A549 treated with AZD2906 at 1 μM for 4 hours (cell line): ENCODE results near the gene ZDHHC11. TPM values are rescaled to one million over a fixed set of nuclear protein-coding genes. Genes with fewer than 3 reads are reported as not detected.

ENCODE experiments used
- total RNA-seq: library from RNA; stranded (reverse); fragments of 200-300 nt; extraction: Qiagen RNA extraction; gene quantifications from 5 replicates; pipeline ENCODE4 v1.2.3, GENCODE V29; 2022

ZDHHC11 gene
- total RNA-seq = 13.3 to 16.9 TPM (median 15.8 TPM) in 5 replicates

GRCh38 chr5:850511-851006, at the start of gene ZDHHC11:
Gene ZDHHC11, minus strand, starts transcription at chr5:850986. Its CDS starts 384 bp downstream, at chr5:850602.

GRCh38 chr5:892394-893136, 41.8 kb upstream of the ZDHHC11 start, which contains the start of the genes BRD9 and TRIP13:
Gene BRD9, minus strand, starts transcription at chr5:892801. Its CDS starts 144 bp downstream, at chr5:892657.
Gene TRIP13, plus strand, starts transcription at chr5:892884. Its CDS starts 115 bp downstream, at chr5:892999.

GRCh38 chr5:784428-785177, 66.2 kb downstream of the ZDHHC11 start, which contains the start of gene ZDHHC11B:
Gene ZDHHC11B, minus strand, starts transcription at chr5:784729. Its CDS starts 17,810 bp downstream, at chr5:766919.

Other genes starting within 250 kb of the ZDHHC11 start
- gene CEP72, start 238.6 kb downstream of the ZDHHC11 start, total RNA-seq = 8.0 to 10.7 TPM (median 10.3 TPM) in 5 replicates
- 6.6 to 8.2 TPM (median 7.4 TPM) in 5 replicates for gene TPPP, start 157.6 kb downstream of the ZDHHC11 start, total RNA-seq
- 1.1 to 1.5 TPM (median 1.2 TPM) in 5 replicates for gene ZDHHC11B, start 66.3 kb downstream of the ZDHHC11 start, total RNA-seq
- gene BRD9, start 41.8 kb upstream of the ZDHHC11 start, total RNA-seq = 36.8 to 40.4 TPM (median 39.0 TPM) in 5 replicates
- 62.7 to 68.3 TPM (median 65.8 TPM) in 5 replicates for gene TRIP13, start 41.9 kb upstream of the ZDHHC11 start, total RNA-seq
- gene NKD2, start 157.8 kb upstream of the ZDHHC11 start, total RNA-seq = 17.9 to 25.5 TPM (median 24.3 TPM) in 5 replicates